SK-N-SH treated with all-trans-retinoic acid at 6 μM for 48 hours (cell line): Measurements from ENCODE around the gene STXBP5.

Source experiments
- ATAC-seq: fragments of 200-7000 bp; cut with Tn5 transposase; 3 replicates; pipeline ENCODE4 v1.9.1; 2020; ENCODE audit warnings: mild to moderate bottlenecking, moderate library complexity
- ARNTL ChIP-seq: fragments of 450-650 bp; formaldehyde crosslinking; IDR thresholded peaks from 2 replicates; pipeline ENCODE4 v1.5.0; 2020; ENCODE audit warnings: low read depth, mild to moderate bottlenecking, moderate library complexity, borderline replicate concordance
- BACH2 ChIP-seq: fragments of 250-450 bp; sonication (Bioruptor Pico); IDR thresholded peaks from 2 replicates; pipeline ENCODE4 v1.9.0; 2021; ENCODE audit warnings: mild to moderate bottlenecking, borderline replicate concordance
- CSDC2 ChIP-seq: fragments of 250-450 bp; sonication (Bioruptor Pico); IDR thresholded peaks from 2 replicates; pipeline ENCODE4 v1.5.0; 2020; ENCODE audit warnings: mild to moderate bottlenecking, moderate library complexity
- ESRRG ChIP-seq: fragments of 250-450 bp; sonication (Bioruptor Pico); IDR thresholded peaks from 2 replicates; pipeline ENCODE4 v1.6.1; 2021; ENCODE audit warnings: mild to moderate bottlenecking
- GLIS3 ChIP-seq: fragments of 250-450 bp; sonication (Bioruptor Pico); IDR thresholded peaks from 2 replicates; pipeline ENCODE4 v1.5.0; 2020; ENCODE audit warnings: mild to moderate bottlenecking, moderate library complexity
- OSR1 ChIP-seq: fragments of 250-450 bp; sonication (Bioruptor Pico); IDR thresholded peaks from 2 replicates; pipeline ENCODE4 v1.8.0; 2022; ENCODE audit warnings: moderate library complexity, mild to moderate bottlenecking, inconsistent platforms
- PPARA ChIP-seq: fragments of 250-450 bp; sonication (Bioruptor Pico); IDR thresholded peaks from 2 replicates; pipeline ENCODE4 v1.5.0; 2020; ENCODE audit warnings: mild to moderate bottlenecking, borderline replicate concordance
- RARB ChIP-seq: fragments of 250-450 bp; sonication (Bioruptor Pico); IDR thresholded peaks from 2 replicates; pipeline ENCODE4 v1.8.0; 2021; ENCODE audit warnings: mild to moderate bottlenecking, moderate library complexity
- SNAI2 ChIP-seq: fragments of 250-450 bp; sonication (Bioruptor Pico); IDR thresholded peaks from 2 replicates; pipeline ENCODE4 v1.5.0; 2020; ENCODE audit warnings: mild to moderate bottlenecking, moderate library complexity
- TOX ChIP-seq: fragments of 250-450 bp; sonication (Bioruptor Pico); IDR thresholded peaks from 2 replicates; pipeline ENCODE4 v1.8.0; 2021; ENCODE audit warnings: mild to moderate bottlenecking, moderate library complexity, borderline replicate concordance
- ZFP3 ChIP-seq: fragments of 250-450 bp; sonication (Bioruptor Pico); IDR thresholded peaks from 2 replicates; pipeline ENCODE4 v1.5.0; 2020; ENCODE audit warnings: mild to moderate bottlenecking, moderate library complexity
- ZFP30 ChIP-seq: fragments of 450-650 bp; formaldehyde crosslinking; IDR thresholded peaks from 2 replicates; pipeline ENCODE4 v1.5.0; 2022; ENCODE audit warnings: mild to moderate bottlenecking, moderate library complexity
- ZNF565 ChIP-seq: fragments of 450-650 bp; formaldehyde crosslinking; conservative IDR thresholded peaks from 2 replicates; pipeline ENCODE4 v1.5.0; 2020; ENCODE audit warnings: low read depth, mild to moderate bottlenecking, moderate library complexity
- ZNF70 ChIP-seq: fragments of 450-650 bp; formaldehyde crosslinking; IDR thresholded peaks from 2 replicates; pipeline ENCODE4 v1.5.0; 2020; ENCODE audit warnings: mild to moderate bottlenecking, moderate library complexity
- TF ChIP-seq, protein P1 (sequence below): fragments of 250-450 bp; sonication (Bioruptor Pico); IDR thresholded peaks from 2 replicates; pipeline ENCODE4 v1.5.0; 2020; ENCODE audit warnings: mild to moderate bottlenecking, moderate library complexity
- TF ChIP-seq, protein P2 (sequence below): fragments of 250-450 bp; sonication (Bioruptor Pico); IDR thresholded peaks from 2 replicates; pipeline ENCODE4 v1.5.1; 2020; ENCODE audit warnings: low read depth, mild to moderate bottlenecking, moderate library complexity
- TF ChIP-seq, protein P3 (sequence below): fragments of 250-450 bp; sonication (Bioruptor Pico); IDR thresholded peaks from 2 replicates; pipeline ENCODE4 v1.8.0; 2020; ENCODE audit warnings: mild to moderate bottlenecking, moderate library complexity, borderline replicate concordance
- TF ChIP-seq, protein P4 (sequence below): fragments of 250-450 bp; sonication (Bioruptor Pico); IDR thresholded peaks from 2 replicates; pipeline ENCODE4 v1.5.1; 2021; ENCODE audit warnings: mild to moderate bottlenecking, moderate library complexity

STXBP5 gene

DNA sequence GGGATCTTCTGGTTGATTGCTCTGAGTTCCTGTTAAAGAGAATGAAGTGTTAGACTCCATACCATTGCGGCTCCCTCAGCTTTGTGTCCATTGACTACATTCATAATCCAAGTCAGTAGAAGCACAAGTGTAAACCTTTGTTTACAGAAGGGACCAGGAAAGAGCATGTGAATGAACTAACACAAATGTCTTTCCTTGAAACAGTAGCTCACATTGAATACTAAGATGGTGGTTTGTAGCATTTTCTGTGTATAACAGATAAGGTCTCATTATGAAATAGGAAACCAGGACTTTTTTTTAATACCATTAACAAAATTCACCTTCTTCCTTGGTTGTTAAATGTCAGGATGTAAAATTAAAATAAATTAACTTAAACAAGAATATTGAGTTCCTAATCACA is 8.4 kb downstream of the STXBP5 start:
- TF ChIP-seq ZNF70 (CRISPR knock-in tag) (no peak), CSDC2 (CRISPR knock-in tag) (no peak), ZFP30 (no peak), PPARA (CRISPR knock-in tag) (no peak), BACH2 (CRISPR knock-in tag) (no peak), ESRRG (CRISPR knock-in tag) (no peak), GLIS3 (CRISPR knock-in tag) (no peak), ARNTL (no peak), OSR1 (CRISPR knock-in tag) (no peak), ZNF565 (CRISPR knock-in tag) (no peak), ZFP3 (CRISPR knock-in tag) (no peak), RARB (no peak)
- TF ChIP-seq, protein P1, sequence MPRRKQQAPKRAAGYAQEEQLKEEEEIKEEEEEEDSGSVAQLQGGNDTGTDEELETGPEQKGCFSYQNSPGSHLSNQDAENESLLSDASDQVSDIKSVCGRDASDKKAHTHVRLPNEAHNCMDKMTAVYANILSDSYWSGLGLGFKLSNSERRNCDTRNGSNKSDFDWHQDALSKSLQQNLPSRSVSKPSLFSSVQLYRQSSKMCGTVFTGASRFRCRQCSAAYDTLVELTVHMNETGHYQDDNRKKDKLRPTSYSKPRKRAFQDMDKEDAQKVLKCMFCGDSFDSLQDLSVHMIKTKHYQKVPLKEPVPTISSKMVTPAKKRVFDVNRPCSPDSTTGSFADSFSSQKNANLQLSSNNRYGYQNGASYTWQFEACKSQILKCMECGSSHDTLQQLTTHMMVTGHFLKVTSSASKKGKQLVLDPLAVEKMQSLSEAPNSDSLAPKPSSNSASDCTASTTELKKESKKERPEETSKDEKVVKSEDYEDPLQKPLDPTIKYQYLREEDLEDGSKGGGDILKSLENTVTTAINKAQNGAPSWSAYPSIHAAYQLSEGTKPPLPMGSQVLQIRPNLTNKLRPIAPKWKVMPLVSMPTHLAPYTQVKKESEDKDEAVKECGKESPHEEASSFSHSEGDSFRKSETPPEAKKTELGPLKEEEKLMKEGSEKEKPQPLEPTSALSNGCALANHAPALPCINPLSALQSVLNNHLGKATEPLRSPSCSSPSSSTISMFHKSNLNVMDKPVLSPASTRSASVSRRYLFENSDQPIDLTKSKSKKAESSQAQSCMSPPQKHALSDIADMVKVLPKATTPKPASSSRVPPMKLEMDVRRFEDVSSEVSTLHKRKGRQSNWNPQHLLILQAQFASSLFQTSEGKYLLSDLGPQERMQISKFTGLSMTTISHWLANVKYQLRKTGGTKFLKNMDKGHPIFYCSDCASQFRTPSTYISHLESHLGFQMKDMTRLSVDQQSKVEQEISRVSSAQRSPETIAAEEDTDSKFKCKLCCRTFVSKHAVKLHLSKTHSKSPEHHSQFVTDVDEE (CRISPR knock-in tag), result no peak
- TF ChIP-seq, protein P2, sequence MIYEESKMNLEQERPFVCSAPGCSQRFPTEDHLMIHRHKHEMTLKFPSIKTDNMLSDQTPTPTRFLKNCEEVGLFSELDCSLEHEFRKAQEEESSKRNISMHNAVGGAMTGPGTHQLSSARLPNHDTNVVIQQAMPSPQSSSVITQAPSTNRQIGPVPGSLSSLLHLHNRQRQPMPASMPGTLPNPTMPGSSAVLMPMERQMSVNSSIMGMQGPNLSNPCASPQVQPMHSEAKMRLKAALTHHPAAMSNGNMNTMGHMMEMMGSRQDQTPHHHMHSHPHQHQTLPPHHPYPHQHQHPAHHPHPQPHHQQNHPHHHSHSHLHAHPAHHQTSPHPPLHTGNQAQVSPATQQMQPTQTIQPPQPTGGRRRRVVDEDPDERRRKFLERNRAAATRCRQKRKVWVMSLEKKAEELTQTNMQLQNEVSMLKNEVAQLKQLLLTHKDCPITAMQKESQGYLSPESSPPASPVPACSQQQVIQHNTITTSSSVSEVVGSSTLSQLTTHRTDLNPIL, result no peak
- TF ChIP-seq, protein P3, sequence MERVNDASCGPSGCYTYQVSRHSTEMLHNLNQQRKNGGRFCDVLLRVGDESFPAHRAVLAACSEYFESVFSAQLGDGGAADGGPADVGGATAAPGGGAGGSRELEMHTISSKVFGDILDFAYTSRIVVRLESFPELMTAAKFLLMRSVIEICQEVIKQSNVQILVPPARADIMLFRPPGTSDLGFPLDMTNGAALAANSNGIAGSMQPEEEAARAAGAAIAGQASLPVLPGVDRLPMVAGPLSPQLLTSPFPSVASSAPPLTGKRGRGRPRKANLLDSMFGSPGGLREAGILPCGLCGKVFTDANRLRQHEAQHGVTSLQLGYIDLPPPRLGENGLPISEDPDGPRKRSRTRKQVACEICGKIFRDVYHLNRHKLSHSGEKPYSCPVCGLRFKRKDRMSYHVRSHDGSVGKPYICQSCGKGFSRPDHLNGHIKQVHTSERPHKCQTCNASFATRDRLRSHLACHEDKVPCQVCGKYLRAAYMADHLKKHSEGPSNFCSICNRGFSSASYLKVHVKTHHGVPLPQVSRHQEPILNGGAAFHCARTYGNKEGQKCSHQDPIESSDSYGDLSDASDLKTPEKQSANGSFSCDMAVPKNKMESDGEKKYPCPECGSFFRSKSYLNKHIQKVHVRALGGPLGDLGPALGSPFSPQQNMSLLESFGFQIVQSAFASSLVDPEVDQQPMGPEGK (CRISPR knock-in tag), result no peak
- TF ChIP-seq, protein P4, sequence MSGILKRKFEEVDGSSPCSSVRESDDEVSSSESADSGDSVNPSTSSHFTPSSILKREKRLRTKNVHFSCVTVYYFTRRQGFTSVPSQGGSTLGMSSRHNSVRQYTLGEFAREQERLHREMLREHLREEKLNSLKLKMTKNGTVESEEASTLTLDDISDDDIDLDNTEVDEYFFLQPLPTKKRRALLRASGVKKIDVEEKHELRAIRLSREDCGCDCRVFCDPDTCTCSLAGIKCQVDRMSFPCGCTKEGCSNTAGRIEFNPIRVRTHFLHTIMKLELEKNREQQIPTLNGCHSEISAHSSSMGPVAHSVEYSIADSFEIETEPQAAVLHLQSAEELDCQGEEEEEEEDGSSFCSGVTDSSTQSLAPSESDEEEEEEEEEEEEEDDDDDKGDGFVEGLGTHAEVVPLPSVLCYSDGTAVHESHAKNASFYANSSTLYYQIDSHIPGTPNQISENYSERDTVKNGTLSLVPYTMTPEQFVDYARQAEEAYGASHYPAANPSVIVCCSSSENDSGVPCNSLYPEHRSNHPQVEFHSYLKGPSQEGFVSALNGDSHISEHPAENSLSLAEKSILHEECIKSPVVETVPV (CRISPR knock-in tag), result no peak
- TF ChIP-seq, all 23 proteins: peak for 0
- ATAC-seq, result no peak

DNA sequence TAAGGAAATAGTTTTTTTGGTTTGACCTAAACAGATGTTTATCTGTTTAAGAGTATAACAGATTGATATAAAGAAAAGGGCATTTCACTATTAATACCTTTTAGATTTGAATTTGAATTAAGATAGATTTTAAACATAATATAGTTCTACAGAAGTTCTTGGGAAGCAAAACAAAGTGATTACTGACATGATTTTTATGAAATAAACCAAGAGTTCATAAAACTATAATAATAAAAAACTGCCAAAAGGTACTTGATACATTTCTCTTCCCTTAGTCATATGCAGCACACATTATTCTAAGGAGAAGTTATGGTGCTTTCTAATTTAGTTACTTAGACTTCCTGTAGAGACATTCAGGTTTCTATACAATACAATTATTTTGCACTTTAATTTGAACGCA is 9.6 kb downstream of the STXBP5 start:
- no peak for ATAC-seq
- TF ChIP-seq, protein P1 (CRISPR knock-in tag), result no peak
- TF ChIP-seq SNAI2 (CRISPR knock-in tag) (no peak), GLIS3 (CRISPR knock-in tag) (no peak), ZFP30 (no peak), TOX (CRISPR knock-in tag) (no peak), ZNF565 (CRISPR knock-in tag) (no peak)
- TF ChIP-seq, protein P3 (CRISPR knock-in tag), result no peak
